Left lung (tissue), 10 donors: ENCODE measurements around the gene FFAR1. TPM values are rescaled to one million over a fixed set of nuclear protein-coding genes. Genes with fewer than 3 reads are reported as not detected.

Experiments
- ATAC-seq: fragments of 200-7000 bp; cut with Tn5 transposase; one replicate; pipeline ENCODE4 v1.9.1; 2020; ENCODE audit warnings: moderate library complexity
- DNase-seq, 4 donors: peaks; one replicate each; pipeline ENCODE4 v3.0.0-alpha.2; 2013 to 2020
- H3K27ac ChIP-seq, 2 donors: fragments of 200-600 bp; sonication (generic) in 1 of 2; one replicate each; pipeline versions ENCODE4 v1.5.0 to v1.8.0; 2020 to 2021
- H3K27me3 ChIP-seq, 2 donors: fragments of 200-600 bp; sonication (generic) in 1 of 2; one replicate each; pipeline versions ENCODE4 v1.5.0 to v1.8.0; 2020 to 2021
- H3K36me3 ChIP-seq, 2 donors: fragments of 200-600 bp; sonication (generic) in 1 of 2; one replicate each; pipeline versions ENCODE4 v1.5.0 to v1.8.0; 2020 to 2021
- H3K4me1 ChIP-seq, 2 donors: fragments of 200-600 bp; one replicate each; pipeline ENCODE4 v1.8.0; 2021
- H3K4me3 ChIP-seq, 2 donors: fragments of 200-600 bp; sonication (generic) in 1 of 2; one replicate each; pipeline versions ENCODE4 v1.5.0 to v1.8.0; 2020 to 2021; ENCODE audit warnings: mild to moderate bottlenecking in 1 of 2
- H3K9me3 ChIP-seq, 2 donors: fragments of 200-600 bp; sonication (generic) in 1 of 2; one replicate each; pipeline versions ENCODE4 v1.5.0 to v1.8.0; 2020 to 2021
- CTCF ChIP-seq, 2 donors: fragments of 200-600 bp; sonication (generic) in 1 of 2; IDR thresholded peaks; one replicate each; pipeline versions ENCODE4 v1.5.0 to v1.8.0; 2021; ENCODE audit warnings: antibody characterized with exemption in 2 of 2
- intact Hi-C, 2 donors: fragments of 100-400 bp; cut with DNase I; formaldehyde crosslinking; loops; one replicate each; pipeline versions ENCODE4 v1.11.2 to v1.14.2; 2022
- polyA plus RNA-seq, 6 donors: library from polyadenylated mRNA; unstranded; fragments of 120-200 nt; gene quantifications; one replicate each; pipeline ENCODE4 v1.2.1, GENCODE V29; 2013; ENCODE audit not compliant: insufficient read length in 6 of 6
- total RNA-seq, 2 donors: library from RNA; stranded (reverse); fragmentation: NEBNext Ultra II Directional; extraction: Animal tissue kit (Norgen Biotek cat#: 25700); gene quantifications; one replicate each; pipeline ENCODE4 v1.2.1, GENCODE V29; 2021
- donor health status: DM: no; HTN: yes; CAD: no.
- donor health status: DM: no; HTN: no; CAD: no.

FFAR1 gene
- total and polyA plus RNA-seq, 8 donors = 0.06 to 0.74 (median 0.28) TPM; not detected in 2

GRCh38 chr19:35346193-35347052 lies 1.3 kb upstream of the FFAR1 start:
- H3K4me1 ChIP-seq = peaks cover 0 to 40% of the 10 kb centered on the region in 2 donors
- no peaks in the 10 kb centered on the region for H3K36me3 ChIP-seq
- no peak for TF ChIP-seq CTCF (IDR thresholded peaks at IDR 0.05)
- H3K27me3 ChIP-seq = peaks cover 0 to 26% of the 10 kb centered on the region in 2 donors
- H3K27ac ChIP-seq = peak overlapping the region in 1 of 2 donors; percentile 91
- ATAC-seq (peak; percentile 31), DNase-seq (peak in 2 of 4 donors; percentile 60 to 86)
- H3K4me3 ChIP-seq = no peak overlapping the region
- no peaks in the 10 kb centered on the region for H3K9me3 ChIP-seq
- intact Hi-C loops = no loop called here

- TF ChIP-seq CTCF (IDR thresholded peaks at IDR 0.05) = no peak
- intact Hi-C loops = no loop called here
- ATAC-seq (no peak), DNase-seq (peak in 1 of 4 donors; percentile 6)
- Histone ChIP-seq H3K9me3 (no peaks in the 10 kb centered on the region), H3K36me3 (no peaks in the 10 kb centered on the region), H3K4me1 (peaks cover 0 to 48% of the 10 kb centered on the region in 2 donors), H3K27ac (peak overlapping the region in 1 of 2 donors; percentile 91), H3K27me3 (peaks cover 0 to 36% of the 10 kb centered on the region in 2 donors), H3K4me3 (no peak overlapping the region)
These were observed 212 bp downstream of the FFAR1 start for GRCh38 chr19:35347930-35348298.

- Histone ChIP-seq H3K4me1 (peaks cover 0 to 59% of the 10 kb centered on the region in 2 donors), H3K9me3 (no peaks in the 10 kb centered on the region), H3K27me3 (peaks cover 0 to 36% of the 10 kb centered on the region in 2 donors), H3K4me3 (no peak overlapping the region), H3K27ac (no peak overlapping the region), H3K36me3 (no peaks in the 10 kb centered on the region)
- TF ChIP-seq CTCF (IDR thresholded peaks at IDR 0.05) = no peak
- ATAC-seq (no peak), DNase-seq (peak in 1 of 4 donors; percentile 47)
- intact Hi-C loops = no loop called here
These were observed 1.4 kb downstream of the FFAR1 start for GRCh38 chr19:35348911-35349611.

- no peaks in the 10 kb centered on the region for H3K36me3 ChIP-seq
- no peak overlapping the region for H3K4me3 ChIP-seq
- ATAC-seq (no peak), DNase-seq (peak in 1 of 4 donors; percentile 63)
- no peaks in the 10 kb centered on the region for H3K9me3 ChIP-seq
- peaks cover 0 to 35% of the 10 kb centered on the region in 2 donors for H3K27me3 ChIP-seq
- no peak overlapping the region for H3K27ac ChIP-seq
- no peak for TF ChIP-seq CTCF (IDR thresholded peaks at IDR 0.05)
- H3K4me1 ChIP-seq = peaks cover 0 to 60% of the 10 kb centered on the region in 2 donors
- intact Hi-C loops = loop anchor here in 1 of 2 donors (10.0 kb wide), 2 partner anchors 115 to 145 kb away; partner anchors contain the start of gene KRTDAP
These were observed 2.2 kb downstream of the FFAR1 start for GRCh38 chr19:35349614-35350521.
